ENCODE data around the gene PIK3R2. TPM values are rescaled to one million over a fixed set of nuclear protein-coding genes. Genes with fewer than 3 reads are reported as not detected.

Gene PIK3R2
- total RNA-seq, 1 donor from 2014 or later: 24.8 TPM

- H3K4me3 ChIP-seq: peak overlapping the region; percentile 40 to 64
- peaks cover 0 to 37% of the 10 kb centered on the region in 2 donors for H3K36me3 ChIP-seq
- TF ChIP-seq POLR2AphosphoS5 (IDR thresholded peaks at IDR 0.05; ENCODE audit: insufficient read depth in 1 of 2, low read depth in 1 of 2) (no peak), CTCF (IDR thresholded peaks at IDR 0.05) (peak in 1 of 3 experiments; percentile 55), POLR2A (IDR thresholded peaks at IDR 0.05) (no peak)
- H3K27ac ChIP-seq: peak overlapping the region; percentile 73
- intact Hi-C loops (cut with DNase I): no loop called here
- H3K4me1 ChIP-seq: peaks cover 41% of the 10 kb centered on the region
- no peaks in the 10 kb centered on the region for H3K27me3 ChIP-seq
- no peaks in the 10 kb centered on the region for H3K9me3 ChIP-seq
- DNase-seq (ENCODE audit: extremely low spot score in 2 of 2): no peak
These were observed 8.1 kb downstream of the PIK3R2 start for GRCh38 chr19:18160971-18161635.

- H3K27me3 ChIP-seq: no peaks in the 10 kb centered on the region
- H3K36me3 ChIP-seq: peaks cover 0 to 42% of the 10 kb centered on the region in 2 donors
- peaks cover 35% of the 10 kb centered on the region for H3K4me1 ChIP-seq
- TF ChIP-seq POLR2AphosphoS5 (IDR thresholded peaks at IDR 0.05; ENCODE audit: insufficient read depth in 1 of 2, low read depth in 1 of 2): no peak
- peak in 2 of 3 experiments; percentile 13 to 14 for TF ChIP-seq CTCF (IDR thresholded peaks at IDR 0.05)
- TF ChIP-seq POLR2A (IDR thresholded peaks at IDR 0.05): no peak
- intact Hi-C loops (cut with DNase I): no loop called here
- H3K27ac ChIP-seq: peak overlapping the region; percentile 73
- peak in 1 of 2 donors; percentile 85 for DNase-seq (ENCODE audit: extremely low spot score in 2 of 2)
- no peaks in the 10 kb centered on the region for H3K9me3 ChIP-seq
- peak overlapping the region; percentile 40 to 64 for H3K4me3 ChIP-seq
These were observed 8.7 kb downstream of the PIK3R2 start for GRCh38 chr19:18161636-18162002.

DNA sequence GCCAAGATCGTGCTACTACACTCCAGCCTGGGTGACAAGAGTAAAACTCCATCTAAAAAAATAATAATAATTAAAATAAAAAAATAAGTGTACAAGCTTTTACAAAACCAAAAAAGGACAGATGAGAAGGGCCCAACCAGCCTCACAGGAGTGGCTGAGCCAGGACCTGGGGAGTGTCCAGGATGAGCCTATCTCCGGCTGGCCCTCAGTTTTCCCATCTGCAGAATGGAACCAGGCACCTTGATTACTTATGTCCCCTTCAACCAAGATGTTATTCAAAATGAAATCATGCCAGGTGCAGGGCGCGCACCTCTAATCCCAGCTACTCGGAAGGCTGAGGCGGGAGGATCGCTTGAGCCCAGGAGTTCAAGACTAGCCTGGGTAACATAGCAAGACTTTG, 11.1 kb downstream of the PIK3R2 start:
- Histone ChIP-seq H3K4me3 (no peak overlapping the region), H3K4me1 (peaks cover 20% of the 10 kb centered on the region), H3K9me3 (no peaks in the 10 kb centered on the region), H3K27ac (no peak overlapping the region), H3K27me3 (no peaks in the 10 kb centered on the region), H3K36me3 (peaks cover 0 to 64% of the 10 kb centered on the region in 2 donors)
- TF ChIP-seq POLR2A (IDR thresholded peaks at IDR 0.05) (no peak), CTCF (IDR thresholded peaks at IDR 0.05) (no peak), POLR2AphosphoS5 (IDR thresholded peaks at IDR 0.05; ENCODE audit: insufficient read depth in 1 of 2, low read depth in 1 of 2) (no peak)
- intact Hi-C loops (cut with DNase I): no loop called here
- DNase-seq (ENCODE audit: extremely low spot score in 2 of 2): no peak

DNA sequence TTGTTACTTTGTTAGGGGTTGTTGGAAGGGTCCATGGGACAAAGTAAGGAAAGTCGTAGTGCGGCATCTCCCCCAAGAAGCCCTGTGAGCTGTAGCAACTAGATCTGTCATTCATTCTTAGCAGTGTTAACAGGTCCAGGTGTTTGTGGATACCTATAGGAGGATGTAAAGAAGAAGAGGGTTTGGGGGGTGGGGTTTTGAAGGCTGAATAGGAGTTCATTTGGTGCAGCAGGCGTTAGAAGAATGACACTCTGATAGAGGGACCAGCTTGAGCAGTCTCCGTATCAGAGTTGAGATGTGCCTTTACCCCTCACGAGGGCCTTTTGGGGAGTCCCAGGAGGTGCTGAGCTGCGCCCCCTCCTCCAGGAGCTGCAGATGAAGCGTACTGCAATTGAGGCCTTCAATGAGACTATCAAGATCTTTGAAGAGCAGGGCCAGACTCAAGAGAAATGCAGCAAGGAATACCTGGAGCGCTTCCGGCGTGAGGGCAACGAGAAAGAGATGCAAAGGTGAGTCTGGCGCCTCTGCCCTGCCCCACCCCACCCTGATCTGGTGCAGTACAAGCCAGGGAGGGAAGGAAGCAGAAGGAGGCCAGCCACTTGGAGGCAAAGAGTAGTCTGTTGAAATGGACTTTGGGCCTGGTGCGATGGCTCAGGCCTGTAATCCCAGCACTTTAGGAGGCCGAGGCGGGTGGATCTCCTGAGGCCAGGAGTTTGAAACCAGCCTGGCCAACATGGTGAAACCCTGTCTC, 13.0 kb downstream of the PIK3R2 start:
- intact Hi-C loops (cut with DNase I): loop anchor here (5.0 kb wide), 1 partner anchor 54 kb away; no protein-coding TSS in a partner anchor

More for the DNA sequence above, 13.0 kb downstream of the PIK3R2 start:
- H3K4me1 ChIP-seq: peaks cover 9% of the 10 kb centered on the region
- H3K4me3 ChIP-seq: no peak overlapping the region
- H3K36me3 ChIP-seq: peaks cover 0 to 69% of the 10 kb centered on the region in 2 donors
- no peaks in the 10 kb centered on the region for H3K9me3 ChIP-seq
- DNase-seq (ENCODE audit: extremely low spot score in 2 of 2): peak in 1 of 2 donors; percentile 74
- H3K27ac ChIP-seq: no peak overlapping the region
- TF ChIP-seq POLR2A (IDR thresholded peaks at IDR 0.05) (no peak), CTCF (IDR thresholded peaks at IDR 0.05) (no peak), POLR2AphosphoS5 (IDR thresholded peaks at IDR 0.05; ENCODE audit: insufficient read depth in 1 of 2, low read depth in 1 of 2) (no peak)
- no peaks in the 10 kb centered on the region for H3K27me3 ChIP-seq
